CD4-positive, alpha-beta T cell treated with Interleukin-17A for 1 hour (primary cell): Measurements from ENCODE around the gene SETD2.

ENCODE experiments used
- DNase-seq: peaks from one replicate; pipeline ENCODE4 v3.0.0-alpha.2; 2020

Gene SETD2

GRCh38 chr3:46978381-46978780, 185.5 kb downstream of the SETD2 start:
- no peak for DNase-seq

- no peak for DNase-seq
Measured at GRCh38 chr3:46977811-46978195, 186.1 kb downstream of the SETD2 start.

- DNase-seq: peak; percentile 99
Measured at GRCh38 chr3:46976326-46977190, 187.4 kb downstream of the SETD2 start, which contains the start of gene CCDC12. Gene CCDC12 (minus strand): TSS chr3:46976745. CDS start chr3:46976732, 13 bp downstream.

GRCh38 chr3:46974421-46975171, 189.3 kb downstream of the SETD2 start:
- DNase-seq: no peak

- peak; percentile 34 for DNase-seq
Measured at GRCh38 chr3:46972396-46972795, 191.5 kb downstream of the SETD2 start.

GRCh38 chr3:46971742-46972141, 192.2 kb downstream of the SETD2 start:
- DNase-seq: peak; percentile 30

- DNase-seq: no peak
Measured at GRCh38 chr3:46971151-46971550, 192.8 kb downstream of the SETD2 start.

GRCh38 chr3:46970391-46971091, 193.4 kb downstream of the SETD2 start:
- DNase-seq: no peak

- DNase-seq: no peak
Measured at GRCh38 chr3:46968783-46969428, 195.0 kb downstream of the SETD2 start.

- DNase-seq: no peak
Measured at GRCh38 chr3:46966811-46967210, 197.1 kb downstream of the SETD2 start.
